ENCODE results near the gene USP22. TPM values are rescaled to one million over a fixed set of nuclear protein-coding genes. Genes with fewer than 3 reads are reported as not detected.

USP22 gene
- total and polyA plus RNA-seq, 4 donors = 33.3 to 180 (median 112) TPM

DNA sequence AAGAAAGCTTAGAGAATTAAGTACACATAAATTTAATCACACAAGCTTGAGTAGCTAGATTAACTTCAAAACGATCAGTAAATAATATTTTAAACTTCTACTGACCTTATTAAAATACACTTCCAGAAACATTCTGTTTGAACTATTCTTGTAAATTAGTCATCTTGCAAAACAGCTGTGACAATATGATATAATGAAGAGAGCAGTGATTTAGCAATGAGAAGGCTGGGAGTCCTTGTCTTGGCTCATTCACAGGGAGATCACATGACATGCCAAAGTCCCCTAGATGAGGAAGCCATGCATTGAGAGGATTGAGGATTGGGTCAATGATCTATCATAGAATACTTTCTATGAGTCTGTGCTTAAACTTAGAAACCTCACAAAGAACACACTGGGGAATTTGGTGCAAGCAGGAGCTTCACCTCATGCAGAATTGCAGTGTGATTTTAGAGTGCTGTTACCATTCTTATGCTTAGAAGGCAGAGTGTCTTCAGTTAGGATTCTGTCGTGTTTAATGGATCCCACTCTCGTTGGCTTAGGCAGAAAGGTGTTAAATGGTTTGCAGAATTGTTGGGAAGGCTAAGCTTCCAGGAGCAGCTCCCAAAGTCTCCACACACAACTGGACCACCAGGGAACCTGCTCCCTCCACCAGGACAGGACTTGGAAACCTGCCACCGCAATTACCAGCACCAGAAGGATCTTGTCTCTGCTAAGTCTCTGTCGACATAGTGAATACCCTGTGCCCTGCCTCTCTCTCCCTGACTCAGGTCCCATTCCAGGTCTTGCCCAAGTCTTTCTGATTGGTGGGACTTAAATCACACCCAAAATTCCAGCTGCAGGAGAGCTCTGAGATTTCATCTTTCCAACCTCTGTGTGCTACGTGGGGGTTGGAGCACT is 87.1 kb downstream of the USP22 start:
- Histone ChIP-seq H3K36me3 (ENCODE audit: control insufficient read depth in 4 of 4, insufficient read depth in 4 of 4, low read length in 4 of 4) (no peaks in the 10 kb centered on the region), H3K9ac (ENCODE audit: insufficient read depth in 1 of 2, low read length in 2 of 2) (no peak overlapping the region), H3K9me3 (ENCODE audit: control insufficient read depth in 4 of 4, insufficient read depth in 3 of 4, low read length in 3 of 4) (peaks cover 0 to 3% (median 0%) of the 10 kb centered on the region in 4 donors), H3K27ac (ENCODE audit: low read depth in 1 of 2, low read length in 1 of 2) (no peak overlapping the region), H3K27me3 (ENCODE audit: control insufficient read depth in 3 of 3, insufficient read depth in 3 of 3, low read length in 2 of 3) (peaks cover 0 to 2% (median 0%) of the 10 kb centered on the region in 3 donors), H3K4me3 (no peak overlapping the region), H3K4me1 (ENCODE audit: control insufficient read depth in 5 of 5, insufficient read depth in 5 of 5, low read length in 5 of 5) (peaks cover 0 to 10% (median 2%) of the 10 kb centered on the region in 5 donors)
- ATAC-seq (ENCODE audit: insufficient read depth, low FRiP score) (peak; percentile 75), DNase-seq (peak; percentile 23 to 66 (median 57))
- TF ChIP-seq, protein P1, sequence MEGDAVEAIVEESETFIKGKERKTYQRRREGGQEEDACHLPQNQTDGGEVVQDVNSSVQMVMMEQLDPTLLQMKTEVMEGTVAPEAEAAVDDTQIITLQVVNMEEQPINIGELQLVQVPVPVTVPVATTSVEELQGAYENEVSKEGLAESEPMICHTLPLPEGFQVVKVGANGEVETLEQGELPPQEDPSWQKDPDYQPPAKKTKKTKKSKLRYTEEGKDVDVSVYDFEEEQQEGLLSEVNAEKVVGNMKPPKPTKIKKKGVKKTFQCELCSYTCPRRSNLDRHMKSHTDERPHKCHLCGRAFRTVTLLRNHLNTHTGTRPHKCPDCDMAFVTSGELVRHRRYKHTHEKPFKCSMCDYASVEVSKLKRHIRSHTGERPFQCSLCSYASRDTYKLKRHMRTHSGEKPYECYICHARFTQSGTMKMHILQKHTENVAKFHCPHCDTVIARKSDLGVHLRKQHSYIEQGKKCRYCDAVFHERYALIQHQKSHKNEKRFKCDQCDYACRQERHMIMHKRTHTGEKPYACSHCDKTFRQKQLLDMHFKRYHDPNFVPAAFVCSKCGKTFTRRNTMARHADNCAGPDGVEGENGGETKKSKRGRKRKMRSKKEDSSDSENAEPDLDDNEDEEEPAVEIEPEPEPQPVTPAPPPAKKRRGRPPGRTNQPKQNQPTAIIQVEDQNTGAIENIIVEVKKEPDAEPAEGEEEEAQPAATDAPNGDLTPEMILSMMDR (IDR thresholded peaks at IDR 0.05; ENCODE audit: control extremely low read depth, extremely low read depth) = no peak
- WGBS, 2 donors = 47 to 76% methylated on average over 6 of the region's 6 CpGs

DNA sequence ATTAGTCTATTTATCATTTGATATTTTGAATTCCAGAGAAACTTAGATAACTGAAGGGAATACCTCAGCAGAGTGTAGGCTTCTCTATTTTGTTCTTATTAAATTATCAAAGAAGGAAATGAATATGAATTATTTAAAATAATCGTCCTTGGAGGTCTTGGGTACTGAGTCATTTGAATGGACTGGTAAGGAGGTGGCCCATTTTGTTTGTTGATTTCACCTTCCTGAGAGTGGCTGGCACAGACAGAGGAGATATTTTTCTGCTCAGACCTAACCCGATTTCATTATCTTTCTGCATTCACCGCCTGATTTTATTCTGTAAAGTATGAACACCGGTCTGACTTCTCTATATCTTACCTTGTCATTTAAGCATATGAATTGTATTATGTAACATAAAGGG is 88.0 kb downstream of the USP22 start:
- Histone ChIP-seq H3K9me3 (ENCODE audit: control insufficient read depth in 4 of 4, insufficient read depth in 3 of 4, low read length in 3 of 4) (peaks cover 0 to 3% (median 0%) of the 10 kb centered on the region in 4 donors), H3K4me1 (ENCODE audit: control insufficient read depth in 5 of 5, insufficient read depth in 5 of 5, low read length in 5 of 5) (peaks cover 0 to 10% (median 2%) of the 10 kb centered on the region in 5 donors), H3K27ac (ENCODE audit: low read depth in 1 of 2, low read length in 1 of 2) (no peak overlapping the region), H3K4me3 (no peak overlapping the region), H3K27me3 (ENCODE audit: control insufficient read depth in 3 of 3, insufficient read depth in 3 of 3, low read length in 2 of 3) (peaks cover 0 to 2% (median 0%) of the 10 kb centered on the region in 3 donors), H3K9ac (ENCODE audit: insufficient read depth in 1 of 2, low read length in 2 of 2) (peak overlapping the region in 1 of 2 donors; percentile 15), H3K36me3 (ENCODE audit: control insufficient read depth in 4 of 4, insufficient read depth in 4 of 4, low read length in 4 of 4) (no peaks in the 10 kb centered on the region)
- DNase-seq (no peak), ATAC-seq (ENCODE audit: insufficient read depth, low FRiP score) (no peak)
- TF ChIP-seq, protein P1 (IDR thresholded peaks at IDR 0.05; ENCODE audit: control extremely low read depth, extremely low read depth) = no peak
- 64 to 81% methylated on average over 4 of the region's 4 CpGs for WGBS, 2 donors

DNA sequence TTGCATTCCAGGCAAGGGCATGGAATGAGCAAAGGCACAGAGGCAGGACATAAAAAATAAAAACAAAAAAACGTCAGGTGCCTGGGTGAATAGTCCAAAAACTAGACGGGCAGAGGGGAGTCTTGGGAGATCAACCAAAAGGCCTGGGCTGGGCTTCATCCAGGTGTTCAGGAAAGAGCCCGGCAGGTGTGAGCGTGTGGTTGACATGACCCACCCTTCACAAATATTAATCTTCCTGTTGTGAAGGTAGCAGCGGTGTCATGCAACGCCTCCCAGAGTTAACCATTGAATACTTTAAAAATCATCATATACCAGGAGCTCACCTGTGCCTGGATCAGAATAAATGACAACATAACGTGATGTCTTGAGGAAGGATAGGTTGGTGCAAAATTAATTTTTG is 90.6 kb downstream of the USP22 start:
- no peak overlapping the region for H3K9ac ChIP-seq (ENCODE audit: insufficient read depth in 1 of 2, low read length in 2 of 2)
- H3K36me3 ChIP-seq (ENCODE audit: control insufficient read depth in 4 of 4, insufficient read depth in 4 of 4, low read length in 4 of 4) = no peaks in the 10 kb centered on the region
- H3K27ac ChIP-seq (ENCODE audit: low read depth in 1 of 2, low read length in 1 of 2) = no peak overlapping the region
- ATAC-seq (ENCODE audit: insufficient read depth, low FRiP score) (no peak), DNase-seq (no peak)
- no peaks in the 10 kb centered on the region for H3K27me3 ChIP-seq (ENCODE audit: control insufficient read depth in 3 of 3, insufficient read depth in 3 of 3, low read length in 2 of 3)
- WGBS, 2 donors = 62 to 87% methylated on average over 7 of the region's 7 CpGs
- H3K9me3 ChIP-seq (ENCODE audit: control insufficient read depth in 4 of 4, insufficient read depth in 3 of 4, low read length in 3 of 4) = no peaks in the 10 kb centered on the region
- H3K4me1 ChIP-seq (ENCODE audit: control insufficient read depth in 5 of 5, insufficient read depth in 5 of 5, low read length in 5 of 5) = peaks cover 0 to 10% (median 2%) of the 10 kb centered on the region in 5 donors
- no peak overlapping the region for H3K4me3 ChIP-seq
- TF ChIP-seq, protein P1 (IDR thresholded peaks at IDR 0.05; ENCODE audit: control extremely low read depth, extremely low read depth) = no peak

Small RNAs within 50 kb of the gene (small RNA-seq; reads per million reads assigned to genes)
- gene AC087393.1 (ENCODE audit: low replicate concordance) = not detected

Other genes with a start within 250 kb of the USP22 start
- 10 to 100 TPM; 19.4 to 26.1 TPM for gene DHRS7B, start 84.0 kb upstream of the USP22 start, total RNA-seq
- gene DHRS7B, start 84.0 kb upstream of the USP22 start, polyA plus RNA-seq = 10 to 100 TPM; 37.3 to 55.6 TPM
- 10 to 100 TPM; 12.1 to 26.1 TPM for gene TMEM11, start 171.2 kb upstream of the USP22 start, total RNA-seq
- gene TMEM11, start 171.2 kb upstream of the USP22 start, polyA plus RNA-seq = 10 to 100 TPM; 28.1 to 29.4 TPM
- 1 to 10 TPM; 6.9 to 8.1 TPM for gene NATD1, start 210.4 kb upstream of the USP22 start, total RNA-seq
- gene NATD1, start 210.4 kb upstream of the USP22 start, polyA plus RNA-seq = 1 to 10 TPM; 4.8 to 6.3 TPM
- 100 to 1,000 TPM in 1 of 2 donors, 10 to 100 TPM in 1; 36.4 to 111 TPM for gene MAP2K3, start 241.7 kb upstream of the USP22 start, total RNA-seq
- gene MAP2K3, start 241.7 kb upstream of the USP22 start, polyA plus RNA-seq = 10 to 100 TPM; 53.9 to 99.5 TPM